ENCODE measurements around the gene ADAM12. TPM values are rescaled to one million over a fixed set of nuclear protein-coding genes. Genes with fewer than 3 reads are reported as not detected.

ADAM12 gene
- total RNA-seq, 3 donors from 2014 or later (not counting 1 experiment from before 2014, with no cell fraction given): 1.6 to 1.9 (median 1.8) TPM

DNA sequence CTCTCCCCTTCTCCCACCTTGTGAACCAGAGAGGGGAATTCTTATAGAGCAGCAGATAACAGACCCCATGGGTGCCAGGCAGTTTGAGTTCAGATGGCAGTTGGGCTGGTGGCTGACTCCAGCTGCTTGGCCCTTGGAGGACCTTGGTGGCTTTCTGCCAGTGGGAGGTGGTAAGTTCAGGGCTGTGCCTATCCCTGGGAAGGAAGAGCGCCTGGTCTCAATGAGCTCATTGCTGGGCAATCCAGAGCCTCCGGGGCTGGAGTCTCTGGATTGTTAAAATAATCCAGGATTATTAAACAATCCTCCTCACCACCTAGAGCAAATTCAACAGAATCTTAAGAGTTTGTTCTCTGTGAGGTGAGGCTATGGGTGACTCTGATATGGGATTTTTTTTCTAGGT, 386.7 kb downstream of the ADAM12 start:
- intact Hi-C loops (cut with micrococcal nuclease): no loop called here

DNA sequence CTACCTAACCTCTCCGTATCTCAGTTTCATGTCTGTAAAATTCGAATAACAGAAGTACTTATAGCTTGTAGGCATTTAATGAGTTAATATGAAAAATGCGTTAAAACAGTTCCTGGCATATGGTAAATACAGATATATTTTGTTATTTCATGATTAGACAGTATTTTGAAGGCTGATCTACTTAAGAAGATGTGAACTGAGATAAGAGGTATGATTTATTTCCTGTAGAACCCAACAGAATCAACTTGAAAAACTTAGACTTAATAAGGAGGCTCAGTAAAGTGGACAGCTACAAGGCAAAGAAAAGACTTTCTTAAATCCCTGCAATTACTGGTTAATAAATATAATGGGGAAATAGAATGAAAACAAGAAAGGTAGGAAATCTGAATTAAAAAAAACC, 388.6 kb downstream of the ADAM12 start:
- Mint-ChIP-seq H3K27ac (peak overlapping the region; percentile 75 to 79), H3K4me3 (peak overlapping the region; percentile 86), H3K4me1 (peaks cover 21 to 27% of the 10 kb centered on the region in 2 donors), H3K27me3 (ENCODE audit: low read depth in 2 of 2) (no peaks in the 10 kb centered on the region), H3K9me3 (no peaks in the 10 kb centered on the region), H3K36me3 (peaks cover 6% of the 10 kb centered on the region)
- TF ChIP-seq, protein P1, sequence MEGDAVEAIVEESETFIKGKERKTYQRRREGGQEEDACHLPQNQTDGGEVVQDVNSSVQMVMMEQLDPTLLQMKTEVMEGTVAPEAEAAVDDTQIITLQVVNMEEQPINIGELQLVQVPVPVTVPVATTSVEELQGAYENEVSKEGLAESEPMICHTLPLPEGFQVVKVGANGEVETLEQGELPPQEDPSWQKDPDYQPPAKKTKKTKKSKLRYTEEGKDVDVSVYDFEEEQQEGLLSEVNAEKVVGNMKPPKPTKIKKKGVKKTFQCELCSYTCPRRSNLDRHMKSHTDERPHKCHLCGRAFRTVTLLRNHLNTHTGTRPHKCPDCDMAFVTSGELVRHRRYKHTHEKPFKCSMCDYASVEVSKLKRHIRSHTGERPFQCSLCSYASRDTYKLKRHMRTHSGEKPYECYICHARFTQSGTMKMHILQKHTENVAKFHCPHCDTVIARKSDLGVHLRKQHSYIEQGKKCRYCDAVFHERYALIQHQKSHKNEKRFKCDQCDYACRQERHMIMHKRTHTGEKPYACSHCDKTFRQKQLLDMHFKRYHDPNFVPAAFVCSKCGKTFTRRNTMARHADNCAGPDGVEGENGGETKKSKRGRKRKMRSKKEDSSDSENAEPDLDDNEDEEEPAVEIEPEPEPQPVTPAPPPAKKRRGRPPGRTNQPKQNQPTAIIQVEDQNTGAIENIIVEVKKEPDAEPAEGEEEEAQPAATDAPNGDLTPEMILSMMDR (IDR thresholded peaks at IDR 0.05): no peak
- WGBS (ENCODE audit: insufficient coverage): 60% methylated on average over 3 of the region's 3 CpGs
- ATAC-seq (peak; percentile 56 to 73 (median 63)), DNase-seq (no peak)
- H3K27me3 ChIP-seq (ENCODE audit: control insufficient read depth, insufficient read depth, low read length): no peaks in the 10 kb centered on the region
- intact Hi-C loops (cut with micrococcal nuclease): no loop called here
- H3K4me3 ChIP-seq (ENCODE audit: low read length): no peak overlapping the region
- H3K9me3 ChIP-seq (ENCODE audit: control insufficient read depth, insufficient read depth, low read length): no peaks in the 10 kb centered on the region
- H3K4me1 ChIP-seq (ENCODE audit: control insufficient read depth, insufficient read depth, low read length): peaks cover 3% of the 10 kb centered on the region
- peak overlapping the region; percentile 9 for H3K27ac ChIP-seq (ENCODE audit: low read length)
- H3K36me3 ChIP-seq (ENCODE audit: control insufficient read depth, insufficient read depth, low read length): no peaks in the 10 kb centered on the region

More for the DNA sequence above, 386.7 kb downstream of the ADAM12 start:
- Histone ChIP-seq H3K27ac (ENCODE audit: low read length) (no peak overlapping the region), H3K4me3 (ENCODE audit: low read length) (no peak overlapping the region), H3K4me1 (ENCODE audit: control insufficient read depth, insufficient read depth, low read length) (peaks cover 3% of the 10 kb centered on the region), H3K9me3 (ENCODE audit: control insufficient read depth, insufficient read depth, low read length) (no peaks in the 10 kb centered on the region), H3K27me3 (ENCODE audit: control insufficient read depth, insufficient read depth, low read length) (no peaks in the 10 kb centered on the region), H3K36me3 (ENCODE audit: control insufficient read depth, insufficient read depth, low read length) (no peaks in the 10 kb centered on the region)
- peaks cover 21 to 35% of the 10 kb centered on the region in 2 donors for H3K4me1 Mint-ChIP-seq
- TF ChIP-seq, protein P1 (IDR thresholded peaks at IDR 0.05): no peak
- ATAC-seq: peak in 1 of 3 donors; percentile 28
- 95% methylated on average over 2 of the region's 2 CpGs for WGBS (ENCODE audit: insufficient coverage)
- no peaks in the 10 kb centered on the region for H3K27me3 Mint-ChIP-seq (ENCODE audit: low read depth in 2 of 2)
- DNase-seq: no peak
- H3K36me3 Mint-ChIP-seq: peaks cover 6% of the 10 kb centered on the region
- H3K4me3 Mint-ChIP-seq: no peak overlapping the region
- H3K27ac Mint-ChIP-seq: no peak overlapping the region
- no peaks in the 10 kb centered on the region for H3K9me3 Mint-ChIP-seq

DNA sequence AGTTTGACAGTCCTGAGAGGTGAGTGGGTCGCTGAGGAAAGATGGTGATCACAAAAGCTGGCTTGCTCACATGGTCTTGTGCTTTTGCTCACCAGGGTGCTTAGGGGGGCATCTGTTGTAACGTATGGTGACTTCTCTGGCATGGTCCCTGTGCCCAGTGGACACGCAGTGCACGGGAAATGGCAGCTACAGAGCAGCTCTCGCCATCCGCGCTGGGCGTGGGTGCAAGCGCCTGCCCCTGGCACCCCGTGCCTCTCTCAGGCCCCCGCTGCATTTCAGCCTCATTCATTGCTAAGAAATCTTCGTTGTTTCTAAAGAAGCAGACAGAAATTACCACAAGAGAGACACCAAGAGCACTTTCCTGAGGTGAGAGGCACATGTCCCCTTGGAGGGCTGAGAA, 390.7 kb downstream of the ADAM12 start:
- TF ChIP-seq, protein P1 (IDR thresholded peaks at IDR 0.05): no peak
- no peaks in the 10 kb centered on the region for H3K9me3 Mint-ChIP-seq
- H3K36me3 ChIP-seq (ENCODE audit: control insufficient read depth, insufficient read depth, low read length): no peaks in the 10 kb centered on the region
- peaks cover 6% of the 10 kb centered on the region for H3K36me3 Mint-ChIP-seq
- H3K27me3 ChIP-seq (ENCODE audit: control insufficient read depth, insufficient read depth, low read length): no peaks in the 10 kb centered on the region
- peak overlapping the region in 1 of 2 donors; percentile 31 for H3K27ac Mint-ChIP-seq
- H3K27me3 Mint-ChIP-seq (ENCODE audit: low read depth in 2 of 2): no peaks in the 10 kb centered on the region
- no peak overlapping the region for H3K4me3 Mint-ChIP-seq
- ATAC-seq: no peak
- H3K9me3 ChIP-seq (ENCODE audit: control insufficient read depth, insufficient read depth, low read length): no peaks in the 10 kb centered on the region
- DNase-seq: no peak
- peaks cover 21 to 27% of the 10 kb centered on the region in 2 donors for H3K4me1 Mint-ChIP-seq
- H3K4me1 ChIP-seq (ENCODE audit: control insufficient read depth, insufficient read depth, low read length): peaks cover 3% of the 10 kb centered on the region
- no peak overlapping the region for H3K4me3 ChIP-seq (ENCODE audit: low read length)
- H3K27ac ChIP-seq (ENCODE audit: low read length): no peak overlapping the region
- WGBS (ENCODE audit: insufficient coverage): 94% methylated on average over 12 of the region's 12 CpGs
- intact Hi-C loops (cut with micrococcal nuclease): no loop called here

DNA sequence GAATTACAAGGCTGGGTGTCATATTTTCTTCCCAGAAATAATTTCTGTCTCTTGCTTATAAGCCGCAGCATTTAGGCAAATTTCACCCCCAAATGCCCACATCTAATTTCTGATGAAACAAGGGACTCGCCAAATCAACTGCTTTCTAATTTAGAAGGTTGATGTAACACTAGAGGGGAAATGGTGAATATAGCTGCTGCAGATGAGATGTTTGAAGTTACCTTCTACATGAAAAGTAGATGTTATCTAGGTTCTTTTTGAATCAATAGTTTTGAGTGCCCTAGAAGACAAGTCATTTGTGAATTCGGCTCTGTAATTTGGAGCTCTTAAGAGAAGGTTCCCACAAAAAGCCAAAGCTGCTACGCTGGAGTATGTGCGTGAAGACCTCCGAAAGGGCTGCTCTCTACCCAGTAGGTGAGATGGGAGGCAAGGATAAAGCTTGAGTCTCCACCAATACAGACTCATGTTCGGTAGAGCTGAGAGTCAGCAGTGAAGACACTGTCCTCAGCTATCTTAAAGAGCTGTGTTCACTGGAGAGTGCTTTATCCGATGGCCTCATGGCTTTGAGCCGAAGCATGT, 392.5 kb downstream of the ADAM12 start:
- Mint-ChIP-seq H3K9me3 (no peaks in the 10 kb centered on the region), H3K27me3 (ENCODE audit: low read depth in 2 of 2) (no peaks in the 10 kb centered on the region), H3K27ac (no peak overlapping the region), H3K4me1 (peaks cover 15 to 31% of the 10 kb centered on the region in 2 donors), H3K36me3 (peaks cover 6% of the 10 kb centered on the region), H3K4me3 (no peak overlapping the region)
- H3K27ac ChIP-seq (ENCODE audit: low read length): no peak overlapping the region
- intact Hi-C loops (cut with micrococcal nuclease): no loop called here
- H3K36me3 ChIP-seq (ENCODE audit: control insufficient read depth, insufficient read depth, low read length): no peaks in the 10 kb centered on the region
- DNase-seq (no peak), ATAC-seq (no peak)
- no peaks in the 10 kb centered on the region for H3K9me3 ChIP-seq (ENCODE audit: control insufficient read depth, insufficient read depth, low read length)
- H3K4me3 ChIP-seq (ENCODE audit: low read length): no peak overlapping the region
- TF ChIP-seq, protein P1 (IDR thresholded peaks at IDR 0.05): no peak
- no peaks in the 10 kb centered on the region for H3K27me3 ChIP-seq (ENCODE audit: control insufficient read depth, insufficient read depth, low read length)
- 86% methylated on average over 7 of the region's 9 CpGs for WGBS (ENCODE audit: insufficient coverage)
- H3K4me1 ChIP-seq (ENCODE audit: control insufficient read depth, insufficient read depth, low read length): peaks cover 3% of the 10 kb centered on the region
